Measurements from ENCODE around the gene OTUD7B.

Gene OTUD7B

DNA sequence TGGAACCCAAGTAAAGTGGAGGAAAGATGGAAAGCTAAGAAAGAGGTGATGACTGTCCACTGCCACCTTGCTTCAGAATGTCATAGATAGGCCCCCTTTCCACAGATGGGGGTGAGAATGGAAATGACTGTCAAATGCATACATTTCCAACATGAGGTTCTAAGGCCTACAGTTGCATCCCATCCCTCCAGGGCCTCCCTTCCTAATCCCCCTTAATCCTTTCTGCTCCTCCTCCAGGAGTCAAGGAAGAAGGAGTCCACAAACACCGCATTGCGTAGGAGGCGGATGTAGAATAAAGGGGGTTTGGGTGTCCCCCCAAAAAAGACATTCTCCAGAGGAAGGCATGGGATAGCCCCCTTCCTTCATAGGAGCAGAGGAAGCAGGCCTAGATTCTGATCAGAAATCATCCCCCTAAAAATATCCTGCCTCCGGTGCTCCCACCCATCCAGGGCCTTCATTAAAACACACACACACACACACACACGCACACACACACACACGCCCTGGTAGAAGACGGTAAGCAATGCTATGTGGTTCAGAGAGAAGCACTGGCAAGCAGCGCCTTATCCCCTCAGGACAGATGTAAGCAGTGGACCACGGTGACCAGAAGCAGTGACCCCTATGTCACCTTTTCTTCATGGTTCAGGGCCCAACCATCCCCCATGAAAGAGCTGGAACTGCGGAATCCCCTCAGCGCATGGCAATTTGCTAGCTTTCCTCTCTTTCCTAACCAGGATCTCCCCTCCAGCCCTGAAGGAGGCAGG, 94.9 kb downstream of the OTUD7B start:
- no peak for DNase-seq

DNA sequence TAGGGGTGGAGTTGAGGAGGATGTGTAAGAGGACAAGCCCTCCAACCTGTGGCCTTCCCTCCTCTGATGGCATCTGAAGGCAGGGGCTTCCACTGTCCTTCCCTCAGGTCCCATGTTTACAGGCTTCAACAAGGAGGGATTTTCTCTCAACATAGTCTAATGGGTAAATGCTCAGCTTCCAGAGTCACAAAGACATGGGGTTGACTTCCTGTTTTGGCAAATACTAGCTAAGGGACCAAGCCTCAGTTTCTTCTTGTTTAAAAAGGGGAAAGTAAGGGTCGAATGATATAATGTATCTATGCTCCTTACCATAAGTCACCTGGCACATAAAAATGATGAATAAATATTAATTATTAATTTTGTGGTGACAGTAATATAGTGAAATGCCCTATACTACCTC, 96.0 kb downstream of the OTUD7B start:
- DNase-seq: no peak

DNA sequence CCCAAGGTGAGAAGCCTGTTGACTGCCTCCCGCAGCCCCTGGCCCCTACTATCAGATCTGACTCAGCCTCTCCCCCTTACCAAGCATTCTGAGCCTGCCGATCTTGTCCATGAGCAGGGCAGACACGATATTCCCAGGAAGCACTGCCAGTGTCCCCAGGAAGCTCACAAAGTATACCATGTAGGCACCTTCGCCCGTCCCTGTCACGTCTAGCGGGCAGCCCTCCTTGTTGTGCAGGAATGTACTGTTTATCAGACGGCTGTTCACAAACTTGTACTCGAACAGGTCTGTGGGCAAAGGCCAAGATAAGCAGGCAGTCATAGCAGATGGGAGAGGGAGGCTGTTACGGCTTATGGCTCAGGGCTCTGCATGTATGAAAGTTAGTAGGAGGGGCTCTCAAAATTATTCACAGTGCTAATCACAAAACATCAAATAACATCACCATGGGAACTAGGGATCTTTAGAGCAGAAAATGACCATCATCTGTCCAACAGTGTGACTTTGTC, 103.9 kb downstream of the OTUD7B start:
- no peak for DNase-seq

DNA sequence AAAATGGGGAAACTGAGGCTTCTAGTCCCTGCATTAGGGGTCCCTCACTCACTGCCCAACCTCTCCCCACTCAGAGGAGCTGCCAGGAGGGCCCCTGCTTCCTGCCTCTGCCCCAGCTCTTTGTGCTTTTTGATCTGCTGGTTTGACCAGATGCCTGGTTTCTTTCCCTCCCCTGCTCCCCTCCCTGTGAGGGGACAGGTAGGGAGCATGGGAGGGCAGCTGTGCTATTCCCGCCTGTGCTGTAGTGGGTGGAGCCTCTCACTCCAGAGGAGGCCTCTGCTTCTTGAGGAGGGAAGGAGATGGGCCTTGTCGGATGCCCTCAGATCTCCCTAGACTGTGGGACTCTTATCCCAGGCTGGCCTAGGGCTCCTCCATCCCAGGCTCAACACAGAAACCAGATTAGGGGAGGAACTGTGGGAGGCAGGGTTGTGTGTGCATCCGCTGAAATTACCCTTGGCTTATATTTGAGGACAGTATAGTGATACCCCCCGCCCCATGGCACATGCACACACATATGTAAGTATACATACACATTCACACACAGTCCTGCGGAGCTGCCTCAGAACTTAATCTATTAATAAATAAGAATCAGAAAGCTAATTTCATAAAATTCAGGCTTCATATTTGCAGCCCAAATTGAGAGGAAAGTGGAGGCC, 106.6 kb downstream of the OTUD7B start:
- DNase-seq: no peak

DNA sequence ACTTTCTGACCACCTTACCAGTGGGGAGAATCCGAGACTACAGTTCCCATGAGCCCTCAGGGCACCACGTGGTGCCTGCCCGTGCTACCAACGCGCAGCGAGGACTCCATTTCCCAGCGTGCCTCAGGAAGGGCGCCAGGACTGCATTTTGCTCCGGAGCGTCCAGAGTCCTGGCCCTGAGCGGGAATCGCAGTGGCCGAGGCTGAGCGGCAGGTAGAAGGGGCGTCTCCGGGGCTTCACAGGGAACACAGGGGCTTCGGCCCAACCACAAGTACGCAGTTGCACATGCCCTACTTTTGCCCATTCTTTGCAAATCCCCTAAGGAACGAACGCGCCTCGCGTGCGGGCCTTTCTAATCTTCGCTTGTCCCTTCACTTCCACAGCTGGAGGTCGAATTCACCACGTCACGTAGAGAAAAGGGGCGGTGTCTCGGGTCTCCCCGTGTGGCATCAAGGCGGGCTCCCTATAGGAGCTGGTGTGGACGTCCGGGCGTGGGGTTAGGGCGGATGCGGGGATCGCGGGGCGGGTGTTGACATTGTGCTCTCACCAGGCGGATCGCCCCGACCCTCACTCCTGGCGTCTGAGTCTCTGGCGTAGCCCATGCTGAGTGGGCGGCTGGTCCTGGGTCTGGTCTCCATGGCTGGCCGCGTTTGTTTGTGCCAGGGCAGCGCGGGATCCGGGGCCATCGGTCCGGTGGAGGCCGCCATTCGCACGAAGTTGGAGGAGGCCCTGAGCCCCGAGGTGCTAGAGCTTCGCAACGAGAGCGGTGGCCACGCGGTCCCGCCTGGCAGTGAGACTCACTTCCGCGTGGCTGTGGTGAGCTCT, 110.9 kb downstream of the OTUD7B start, which contains the start of gene BOLA1:
Gene BOLA1 (plus strand): TSS at position 109 of the 825 bp plus-strand sequence. CDS start 492 bp downstream, at position 601.
- DNase-seq: no peak

DNA sequence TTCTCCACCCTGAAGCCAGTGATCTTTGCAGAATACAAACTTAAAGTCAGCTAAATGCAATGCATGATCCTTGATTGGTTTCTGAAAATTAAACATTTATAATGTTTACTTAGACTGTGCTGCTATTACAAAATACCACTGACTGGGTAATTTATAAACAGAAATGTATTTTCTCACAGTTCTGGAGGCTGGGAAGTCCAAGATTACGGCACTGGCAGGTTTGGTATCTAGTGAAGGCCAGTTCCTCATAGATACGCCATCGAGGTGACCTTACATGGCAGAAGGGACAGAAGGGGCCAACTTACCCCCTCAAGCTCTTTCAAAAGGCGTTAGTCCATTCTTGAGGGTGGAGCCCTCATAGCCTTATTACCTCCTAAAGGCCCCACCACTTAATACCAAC, 114.0 kb downstream of the OTUD7B start:
- no peak for DNase-seq

DNA sequence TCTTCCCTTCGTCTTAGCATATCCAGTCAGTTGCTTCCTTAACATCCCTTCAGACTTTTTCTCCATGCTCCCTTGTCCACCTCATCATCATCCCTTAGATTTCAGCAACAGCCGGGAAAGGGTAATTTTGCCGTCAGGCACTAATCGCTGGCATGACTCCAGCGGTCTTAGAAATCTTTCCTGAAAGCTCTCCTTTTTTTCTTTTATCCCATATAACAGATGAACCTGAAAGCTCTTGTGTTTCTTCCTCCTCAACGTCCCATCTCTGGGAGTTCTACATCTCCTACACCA, 121.6 kb downstream of the OTUD7B start:
- DNase-seq: no peak

DNA sequence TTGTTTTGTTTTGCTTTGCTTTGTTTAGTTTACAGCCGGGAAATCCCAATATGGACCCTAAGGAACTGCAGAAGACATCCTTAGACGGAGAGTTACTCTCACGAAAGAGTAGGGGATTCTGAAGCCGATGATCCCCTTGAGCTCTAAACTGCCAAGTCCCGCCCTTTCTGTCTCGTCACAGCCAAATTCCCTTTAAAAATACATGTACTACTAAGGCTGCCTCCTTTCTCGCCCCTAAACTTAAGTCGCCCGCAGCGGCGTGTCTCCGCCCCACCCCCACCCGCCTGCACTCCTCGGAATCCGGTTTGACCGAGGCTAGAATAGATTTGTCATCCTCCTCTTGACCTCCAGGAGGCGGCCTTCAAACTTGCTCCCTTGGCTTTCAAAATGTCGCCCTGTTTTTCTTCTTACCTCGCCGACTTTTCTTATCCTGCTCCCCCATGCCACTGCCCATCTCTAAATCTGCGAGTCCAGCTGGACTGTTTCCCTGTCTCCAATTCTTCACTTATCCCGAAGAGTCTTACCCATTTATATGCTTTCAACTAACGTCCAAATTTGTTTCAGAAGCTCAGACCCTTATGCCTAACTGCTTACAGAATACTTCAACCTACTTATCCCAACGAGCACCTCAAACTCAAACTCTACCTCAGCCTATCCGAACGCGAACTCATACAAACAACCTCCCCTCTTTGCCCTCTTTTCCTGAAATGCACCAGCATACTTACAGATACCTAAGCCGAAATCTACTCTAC, 122.1 kb downstream of the OTUD7B start:
- DNase-seq: peak; percentile 84

Data from NK-92 treated with Interleukin-12 subunit alpha and Interleukin-12 subunit beta, amount 100 ng/mL, for 24 hours (cell line).